ENCODE data around the gene SLC17A2.

SLC17A2 gene, protein sequence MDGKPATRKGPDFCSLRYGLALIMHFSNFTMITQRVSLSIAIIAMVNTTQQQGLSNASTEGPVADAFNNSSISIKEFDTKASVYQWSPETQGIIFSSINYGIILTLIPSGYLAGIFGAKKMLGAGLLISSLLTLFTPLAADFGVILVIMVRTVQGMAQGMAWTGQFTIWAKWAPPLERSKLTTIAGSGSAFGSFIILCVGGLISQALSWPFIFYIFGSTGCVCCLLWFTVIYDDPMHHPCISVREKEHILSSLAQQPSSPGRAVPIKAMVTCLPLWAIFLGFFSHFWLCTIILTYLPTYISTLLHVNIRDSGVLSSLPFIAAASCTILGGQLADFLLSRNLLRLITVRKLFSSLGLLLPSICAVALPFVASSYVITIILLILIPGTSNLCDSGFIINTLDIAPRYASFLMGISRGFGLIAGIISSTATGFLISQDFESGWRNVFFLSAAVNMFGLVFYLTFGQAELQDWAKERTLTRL

DNA sequence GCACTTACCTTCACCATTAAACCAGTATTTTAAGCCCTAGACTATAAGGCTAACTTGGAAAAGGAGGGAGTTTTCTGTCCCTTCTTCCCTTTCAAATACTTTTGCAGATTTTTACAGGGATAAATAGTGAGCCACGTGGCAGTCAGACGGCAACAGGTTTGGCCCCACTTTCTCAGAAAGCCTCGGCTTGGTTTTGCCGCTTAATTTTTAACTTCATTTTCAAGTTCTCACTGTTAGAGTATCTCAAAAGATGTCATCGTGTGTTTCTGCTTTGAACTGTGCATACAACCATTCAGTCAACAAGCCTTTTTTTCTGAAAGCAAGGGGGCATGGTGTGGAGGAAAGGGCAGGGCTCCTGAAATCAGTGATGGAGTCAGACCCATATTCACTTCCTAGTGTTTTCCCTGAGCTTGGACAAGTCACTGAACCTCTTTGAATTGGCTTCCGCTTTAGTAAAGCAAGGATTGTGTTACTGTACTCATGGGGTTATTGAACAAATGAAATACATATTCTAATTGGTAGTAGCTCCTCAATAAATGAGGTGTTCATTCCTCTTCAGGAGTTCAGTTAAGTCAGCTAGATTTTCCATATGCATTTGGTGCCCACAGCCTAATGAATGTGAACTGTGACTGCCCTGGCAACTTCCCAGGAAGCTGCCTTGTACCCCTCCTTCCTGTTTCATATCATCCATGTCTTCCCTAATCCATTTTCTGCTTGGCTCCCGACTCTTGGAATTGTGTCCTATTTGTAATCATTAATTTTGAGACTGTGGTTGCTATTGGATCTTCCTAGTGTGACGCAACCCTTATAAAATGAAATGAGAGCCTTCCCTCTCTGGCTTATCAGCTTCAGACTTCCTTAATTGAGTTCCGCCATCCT is at the start of gene SLC17A2:
Gene SLC17A2, minus strand, starts transcription at position 160 of the 879 bp plus-strand sequence. CDS start 4,895 bp downstream, outside the sequence.
- no peak for DNase-seq

DNA sequence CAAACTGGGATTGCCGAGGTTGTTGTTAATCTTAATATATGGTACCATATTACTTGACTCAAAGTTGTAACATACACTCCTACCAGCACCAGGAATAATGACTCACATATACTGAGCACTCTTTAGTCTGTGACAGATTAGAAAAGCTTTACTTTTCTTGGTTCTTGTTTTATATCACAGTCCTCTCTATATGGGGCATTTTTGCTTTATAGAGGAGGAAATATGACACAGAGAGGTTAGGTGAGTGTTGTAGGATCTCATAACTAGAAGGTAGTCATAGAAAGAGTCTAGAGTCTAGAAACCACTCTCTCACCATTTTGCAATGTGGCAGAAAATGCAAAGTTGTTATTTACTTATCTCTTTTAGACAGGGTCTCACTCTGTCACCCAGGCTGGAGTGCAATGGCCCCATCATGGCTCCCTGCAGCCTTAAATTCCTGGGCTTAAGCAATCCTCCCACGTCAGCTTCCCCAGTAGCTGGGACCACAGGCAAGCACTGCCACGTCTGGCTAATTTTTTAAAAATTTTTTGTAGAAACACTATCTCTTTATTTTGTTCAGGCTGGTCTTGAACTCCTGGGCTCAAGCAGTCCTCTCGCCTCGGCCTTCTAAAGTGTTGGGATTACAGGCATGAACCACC is 45.6 kb upstream of the SLC17A2 start:
- no peak for DNase-seq

DNA sequence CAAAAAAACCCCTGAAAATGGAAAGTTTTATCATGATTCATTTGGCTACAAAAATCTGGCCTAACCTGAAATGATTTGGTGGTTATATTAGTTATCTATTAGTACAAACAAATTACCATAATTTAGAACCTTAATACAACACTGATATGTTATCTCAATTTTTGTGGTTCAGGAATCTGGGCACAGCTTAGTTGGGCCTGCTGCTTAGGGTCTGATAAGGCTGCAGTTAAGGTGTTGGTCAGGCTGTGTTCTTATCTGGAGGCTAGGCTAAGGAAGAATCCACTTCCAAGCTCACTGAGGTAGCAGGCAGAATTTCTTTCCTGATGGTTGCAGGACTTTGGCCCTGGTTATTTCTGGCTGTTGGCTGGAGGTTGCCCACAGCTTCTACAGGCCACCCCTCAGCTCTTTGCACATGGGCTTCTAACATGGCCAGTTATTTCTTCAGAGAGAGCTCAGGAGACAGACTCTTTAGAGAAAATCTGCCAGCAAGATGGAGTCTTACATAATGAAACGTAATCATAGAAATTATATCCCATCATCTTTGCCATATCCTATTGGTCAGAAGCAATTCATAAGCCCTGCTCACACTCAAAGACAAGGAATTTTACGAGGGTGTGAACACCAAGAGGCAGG is 43.5 kb upstream of the SLC17A2 start:
- DNase-seq, result no peak

DNA sequence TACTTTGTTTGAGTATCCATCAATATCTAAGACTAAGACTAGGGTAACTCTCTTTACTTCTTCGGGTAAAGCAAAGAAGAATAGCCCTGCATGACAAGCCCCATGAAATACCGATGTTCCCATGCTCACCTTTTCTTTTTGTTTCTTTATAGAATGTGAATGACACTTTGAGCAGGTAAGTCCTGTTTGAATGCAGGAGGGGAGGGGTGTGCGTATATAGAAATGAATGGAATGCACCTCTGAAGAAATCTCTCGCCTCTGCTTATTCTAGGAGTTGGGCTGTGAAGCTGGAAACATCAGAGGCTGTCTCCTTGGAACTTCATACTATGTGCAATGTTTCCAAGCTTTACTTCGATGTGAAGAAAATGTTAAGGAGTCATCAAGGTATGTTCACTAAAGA is 42.4 kb upstream of the SLC17A2 start:
- DNase-seq, result no peak

DNA sequence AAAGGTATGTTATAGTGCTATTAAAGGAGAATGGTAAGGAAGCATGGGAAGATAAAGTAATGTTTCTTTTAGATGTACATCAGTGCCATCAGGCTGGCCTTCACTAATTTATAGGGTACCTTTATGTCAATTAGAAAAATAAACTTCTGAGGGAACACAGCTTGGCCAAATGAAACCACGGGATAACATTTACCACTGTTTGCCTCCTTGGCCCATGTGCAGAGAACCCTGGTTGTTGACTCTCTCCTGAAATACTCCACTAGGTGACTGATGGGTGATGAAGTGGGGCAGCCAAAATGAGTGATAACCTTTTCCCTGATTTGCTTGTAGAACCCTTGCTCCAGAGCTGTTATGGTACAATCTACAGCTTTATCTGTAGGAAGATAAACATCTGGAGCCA is 41.6 kb upstream of the SLC17A2 start:
- no peak for DNase-seq

DNA sequence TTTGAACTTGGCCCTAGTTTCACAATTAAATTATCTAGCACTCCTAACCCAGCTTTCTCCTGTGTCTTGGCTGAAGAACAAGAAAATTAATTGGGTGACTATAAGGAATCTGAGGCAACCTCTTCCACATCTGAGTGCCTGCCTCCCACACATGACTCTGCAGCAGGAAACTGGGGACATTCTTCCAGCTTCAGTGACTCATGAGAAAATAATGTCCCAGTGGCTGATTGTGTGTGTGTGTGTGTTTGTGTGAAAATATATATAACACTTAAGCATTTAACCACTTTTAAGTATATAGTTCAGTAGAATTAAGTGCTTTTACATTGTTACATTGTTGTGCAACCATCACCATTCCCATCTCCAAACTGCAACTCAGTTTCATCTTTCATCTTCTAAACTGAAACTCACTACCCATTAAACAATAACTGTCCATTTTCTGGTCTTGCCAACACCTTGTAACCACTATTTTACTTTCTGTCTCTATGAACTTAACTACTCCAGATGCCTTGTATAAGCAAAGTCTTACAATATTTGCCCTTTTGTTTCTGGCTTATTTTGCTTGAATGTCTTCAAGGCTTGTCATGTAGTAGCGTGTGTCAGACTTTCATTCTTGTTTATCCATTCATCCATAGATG is 40.8 kb upstream of the SLC17A2 start:
- no peak for DNase-seq

DNA sequence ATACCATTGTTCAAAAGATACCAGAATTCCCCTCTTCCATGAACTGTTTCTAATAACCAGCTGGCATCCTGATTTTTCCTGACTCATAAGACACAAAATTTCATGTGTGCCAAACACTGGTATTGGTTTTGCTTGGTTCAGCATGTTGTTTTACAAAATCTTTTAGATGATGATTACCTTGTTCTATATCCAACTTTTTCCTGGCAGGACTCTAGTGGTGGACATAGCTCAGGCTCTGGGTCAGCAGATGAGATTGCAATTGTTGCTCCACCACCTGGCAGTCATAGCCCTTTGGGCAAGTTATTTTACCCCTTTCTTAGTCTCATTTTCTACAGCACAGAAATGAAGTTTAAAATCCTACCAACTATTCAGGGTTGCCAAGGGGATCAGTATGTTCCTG is 38.3 kb upstream of the SLC17A2 start:
- DNase-seq, result no peak

DNA sequence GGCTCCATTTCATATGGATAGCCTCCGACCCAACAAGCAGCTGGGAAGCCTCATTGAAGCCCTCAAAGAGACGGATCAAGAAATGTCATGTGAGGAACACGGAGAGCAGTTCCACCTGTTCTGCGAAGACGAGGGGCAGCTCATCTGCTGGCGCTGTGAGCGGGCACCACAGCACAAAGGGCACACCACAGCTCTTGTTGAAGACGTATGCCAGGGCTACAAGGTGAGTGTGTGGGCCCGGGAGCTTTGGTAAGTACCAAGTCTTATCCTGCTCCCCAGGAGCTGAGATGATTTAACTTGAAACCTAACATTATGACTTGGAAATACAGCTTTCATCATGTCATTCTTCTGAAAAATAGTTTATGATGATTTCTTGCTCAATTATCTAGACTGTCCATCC is 36.2 kb upstream of the SLC17A2 start:
- no peak for DNase-seq

DNA sequence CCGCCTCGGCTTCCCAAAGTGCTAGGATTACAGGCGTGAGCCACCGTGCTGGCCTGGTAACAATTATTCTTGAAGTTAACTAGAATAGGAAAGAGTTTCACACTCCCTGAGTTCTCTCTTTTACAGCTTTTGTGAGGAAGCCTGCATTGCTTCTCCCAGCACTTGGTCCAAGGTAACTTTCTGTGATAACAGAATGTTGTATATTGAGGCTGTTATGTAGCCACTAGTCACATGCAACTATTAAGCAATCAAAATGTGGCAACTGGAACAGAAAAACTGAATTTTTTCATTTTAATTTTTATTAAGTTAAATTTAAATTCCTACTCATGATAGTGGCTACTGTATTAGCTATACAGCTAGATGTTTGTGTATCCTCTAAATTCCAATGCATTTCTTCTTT is 34.6 kb upstream of the SLC17A2 start:
- DNase-seq, result no peak

DNA sequence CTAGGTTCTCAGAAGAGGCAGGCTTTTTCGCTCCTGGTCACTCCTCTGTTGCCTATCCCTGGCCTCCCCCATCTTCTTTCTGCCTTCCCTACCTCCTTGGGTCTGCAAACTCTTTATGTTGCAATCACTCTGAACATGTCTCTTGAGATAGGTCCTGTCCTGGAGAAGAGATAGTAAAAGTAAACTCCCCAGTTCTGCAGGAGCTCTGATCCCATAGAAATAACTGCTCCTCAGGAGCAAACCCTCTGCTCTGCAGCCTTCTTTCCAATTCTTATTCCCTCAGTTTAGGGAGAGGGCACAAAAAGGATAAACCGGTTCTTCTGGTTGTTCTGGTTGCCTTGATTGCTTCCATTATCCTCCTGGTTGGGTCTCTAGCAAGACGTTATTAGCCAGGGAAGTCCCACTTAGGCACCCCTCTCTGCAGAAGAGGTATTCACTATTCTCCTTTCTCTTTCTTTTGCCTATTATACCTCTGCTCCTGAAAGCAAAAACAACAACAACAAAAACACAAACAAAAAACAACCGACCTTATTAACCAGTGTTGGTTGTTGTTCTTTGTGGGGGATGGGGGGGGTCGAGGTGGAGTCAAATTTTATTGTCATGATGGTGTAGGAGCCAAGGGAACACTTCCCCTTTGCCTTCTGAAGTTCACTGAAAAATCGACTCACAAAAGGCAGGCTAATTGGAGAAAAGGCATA is 33.1 kb upstream of the SLC17A2 start:
- no peak for DNase-seq

DNA sequence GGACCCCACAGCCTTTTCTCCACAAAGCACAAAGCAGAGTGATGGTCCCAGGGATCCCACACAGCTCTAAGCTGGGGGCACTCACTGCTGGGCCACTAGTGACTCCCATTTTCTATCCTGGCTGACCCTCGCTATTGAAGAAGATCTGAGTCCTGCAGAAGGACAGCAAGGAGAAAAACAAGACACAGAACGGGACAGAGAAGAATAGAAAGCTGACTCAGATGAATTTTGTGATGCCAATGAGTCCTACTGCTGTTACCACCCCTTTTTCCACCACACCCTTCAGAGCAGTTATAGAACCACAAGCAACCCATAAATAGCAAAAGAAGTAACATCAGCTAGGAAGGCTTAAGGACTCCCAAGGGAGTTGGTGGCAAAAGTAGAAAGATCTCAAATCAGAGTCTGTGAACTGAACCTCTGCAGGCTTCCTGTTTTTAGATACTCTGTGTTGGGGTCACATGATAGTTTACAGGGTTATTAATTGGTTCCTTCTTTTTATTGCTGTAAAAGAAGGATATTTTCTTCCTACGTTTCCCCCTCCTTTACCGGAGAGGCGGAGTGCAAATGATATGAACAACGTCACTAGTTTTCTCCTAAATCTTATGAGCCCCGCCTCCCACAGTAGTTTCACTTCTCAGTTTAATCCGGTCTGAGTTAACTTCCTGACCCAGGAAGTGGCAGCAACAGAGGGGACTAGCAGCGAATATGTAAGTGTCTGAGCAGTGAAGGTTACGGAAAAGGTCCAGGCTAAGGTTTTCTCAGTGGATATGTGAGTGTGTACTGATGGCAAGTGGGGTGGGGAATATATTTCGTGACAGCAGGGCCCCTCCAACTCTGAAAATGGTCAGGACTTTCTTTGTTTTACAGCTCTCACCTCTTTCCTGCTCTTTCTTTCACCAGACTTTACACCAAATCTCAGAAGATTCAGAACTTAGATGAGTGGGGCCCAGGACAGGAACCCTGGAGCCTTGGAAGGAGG is 31.9 kb upstream of the SLC17A2 start, which contains the start of gene TRIM38:
Gene TRIM38, plus strand, starts transcription at position 654 of the 979 bp plus-strand sequence. CDS start 3,721 bp downstream, outside the sequence.
- DNase-seq, result no peak

DNA sequence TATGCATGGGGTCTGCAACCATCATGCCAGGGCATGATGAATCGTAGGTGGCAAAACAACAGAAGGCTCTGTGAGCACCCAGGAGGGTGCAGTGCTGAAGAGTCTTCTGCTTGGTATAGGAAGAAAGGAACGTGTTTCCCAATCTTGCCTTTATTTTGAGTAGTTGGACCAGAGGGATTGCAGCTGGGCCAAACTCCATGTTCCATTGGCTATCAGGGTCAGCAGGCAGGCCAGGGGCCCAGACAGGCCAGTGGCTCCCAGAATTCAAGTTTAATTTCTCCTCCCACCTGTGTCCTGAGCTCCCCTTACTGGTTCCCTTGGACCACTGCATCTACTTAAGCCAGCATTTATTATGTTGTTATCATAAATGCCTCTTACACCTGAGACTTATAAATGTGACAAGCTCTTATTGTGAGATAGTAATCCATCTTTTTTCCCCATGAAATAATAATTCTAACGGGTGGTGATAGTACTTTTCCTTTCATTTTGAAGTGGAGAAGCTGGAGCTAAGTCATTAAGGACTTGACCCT is 31.2 kb upstream of the SLC17A2 start:
- no peak for DNase-seq

DNA sequence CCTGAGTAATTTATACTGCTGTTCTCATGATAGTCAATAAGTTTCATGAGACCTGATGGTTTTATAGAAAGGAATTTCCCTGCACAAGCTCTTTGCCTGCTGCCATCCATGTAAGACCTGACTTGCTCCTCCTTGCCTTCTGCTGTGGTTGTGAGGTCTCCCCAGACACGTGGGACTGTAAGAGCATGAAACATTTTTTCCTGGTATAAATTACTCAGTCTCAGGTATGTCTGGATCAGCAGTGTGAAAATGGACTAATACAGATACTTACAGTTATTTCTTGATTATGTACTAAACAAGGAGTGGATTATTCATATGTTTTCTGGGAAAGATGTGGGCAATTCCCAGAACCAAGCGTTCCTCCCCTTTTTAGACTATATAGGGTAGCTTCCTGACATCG is 30.2 kb upstream of the SLC17A2 start:
- no peak for DNase-seq

DNA sequence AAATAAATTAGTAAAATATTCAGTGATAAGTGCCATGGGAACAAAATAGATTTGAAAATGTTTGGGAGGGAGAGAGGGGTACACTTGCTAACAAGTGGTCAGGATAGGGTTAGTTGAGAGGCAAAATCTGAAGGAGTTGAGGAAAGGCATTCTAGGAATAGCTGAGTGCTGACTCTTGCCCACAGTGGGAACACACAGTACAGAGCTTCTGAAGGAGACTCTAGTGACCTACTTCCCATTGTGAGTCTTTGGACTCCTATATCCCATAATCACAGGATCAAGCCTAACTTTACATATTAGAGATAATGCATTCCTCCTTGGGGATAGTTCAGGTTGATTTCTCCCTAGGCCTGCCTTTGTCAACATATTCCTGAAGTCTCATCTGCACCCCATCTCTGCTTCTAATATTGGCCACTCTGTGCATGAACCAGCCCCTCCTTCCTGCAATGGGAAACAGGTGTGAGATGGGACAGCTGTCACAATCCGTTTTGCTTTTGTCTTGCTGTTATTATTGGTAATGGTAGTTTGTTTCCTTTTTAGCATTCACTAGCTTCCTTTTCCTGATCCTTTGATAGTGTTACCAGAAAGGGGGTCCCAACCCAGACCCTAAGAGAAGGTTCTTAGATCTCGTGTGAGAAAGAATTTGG is 29.5 kb upstream of the SLC17A2 start:
- DNase-seq, result no peak

DNA sequence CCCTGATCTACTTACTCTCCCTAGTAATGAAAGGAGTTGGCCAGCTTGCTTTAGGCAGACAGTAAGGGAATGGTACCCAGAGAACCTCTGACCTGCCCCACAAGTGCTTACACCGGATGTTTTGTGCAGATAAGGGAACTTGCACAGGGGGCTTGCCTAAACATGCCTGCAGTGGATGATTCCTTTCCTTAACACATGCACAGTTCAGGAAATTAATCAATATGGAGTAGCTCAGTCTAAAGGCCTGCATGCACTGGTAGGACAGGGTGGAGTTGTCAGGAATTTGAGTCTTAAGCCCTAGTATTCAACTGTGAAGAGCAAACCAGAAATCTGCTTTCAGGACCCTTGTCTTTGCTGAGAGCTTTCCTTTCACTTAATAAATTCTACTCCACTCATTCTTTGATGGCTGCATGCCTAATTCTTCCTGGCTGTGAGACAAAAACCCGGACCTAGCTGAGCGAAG is 28.2 kb upstream of the SLC17A2 start:
- no peak for DNase-seq

DNA sequence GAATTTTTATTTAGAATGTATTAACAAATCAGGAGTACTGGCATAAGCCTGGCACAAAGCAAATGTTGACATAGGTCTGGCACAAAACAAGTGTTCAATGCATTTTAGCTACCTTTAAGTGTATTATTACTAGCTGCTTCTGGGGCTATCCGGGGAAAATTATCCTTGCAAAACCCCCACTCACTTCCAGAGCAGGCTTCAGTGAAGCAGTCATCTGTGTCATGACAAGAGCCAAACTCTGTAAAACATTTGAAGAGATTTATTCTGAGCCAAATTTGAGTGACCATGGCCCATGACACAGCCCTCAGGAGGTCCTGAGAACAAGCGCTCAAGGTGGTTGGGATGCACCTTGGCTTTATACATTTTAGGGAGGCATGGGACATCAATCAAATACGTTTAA is 25.7 kb upstream of the SLC17A2 start:
- no peak for DNase-seq

DNA sequence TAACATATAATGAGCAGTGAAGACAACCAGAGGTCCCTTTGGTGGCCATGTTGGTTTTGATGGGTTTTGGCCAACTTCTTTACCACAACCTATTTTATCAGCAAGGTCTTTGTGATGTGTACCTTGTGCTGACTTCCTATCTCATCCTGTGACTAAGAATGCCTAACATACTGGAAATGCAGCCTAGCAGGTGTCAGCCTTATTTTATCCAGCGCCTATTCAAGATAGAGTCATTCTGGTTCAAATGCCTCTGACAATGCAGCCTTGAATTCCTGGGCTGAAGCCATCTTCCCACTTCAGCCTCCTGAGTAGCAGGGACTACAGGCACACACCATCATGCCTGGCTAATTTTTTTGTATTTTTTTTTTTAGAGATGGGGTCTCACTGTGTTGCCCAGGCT is 24.3 kb upstream of the SLC17A2 start:
- no peak for DNase-seq

DNA sequence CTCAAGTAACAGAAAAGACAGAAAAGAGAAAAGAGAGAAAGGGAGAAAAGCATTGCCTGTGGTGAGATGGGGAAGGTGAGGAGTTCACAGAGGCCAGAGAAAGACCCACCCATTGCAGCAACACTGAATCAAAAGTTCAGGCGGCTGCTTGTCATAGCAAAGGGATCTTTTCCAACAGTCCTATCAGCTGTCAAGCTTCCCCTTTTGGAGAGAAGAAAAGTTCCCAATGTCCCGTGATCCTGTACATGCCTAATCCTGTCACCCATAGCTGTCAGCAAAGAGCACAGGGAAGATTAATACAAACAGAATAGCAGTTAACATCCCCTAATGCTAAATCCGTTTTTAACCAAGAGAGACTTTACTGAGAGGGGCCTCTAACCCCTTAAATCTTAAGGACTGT is 23.2 kb upstream of the SLC17A2 start:
- no peak for DNase-seq

DNA sequence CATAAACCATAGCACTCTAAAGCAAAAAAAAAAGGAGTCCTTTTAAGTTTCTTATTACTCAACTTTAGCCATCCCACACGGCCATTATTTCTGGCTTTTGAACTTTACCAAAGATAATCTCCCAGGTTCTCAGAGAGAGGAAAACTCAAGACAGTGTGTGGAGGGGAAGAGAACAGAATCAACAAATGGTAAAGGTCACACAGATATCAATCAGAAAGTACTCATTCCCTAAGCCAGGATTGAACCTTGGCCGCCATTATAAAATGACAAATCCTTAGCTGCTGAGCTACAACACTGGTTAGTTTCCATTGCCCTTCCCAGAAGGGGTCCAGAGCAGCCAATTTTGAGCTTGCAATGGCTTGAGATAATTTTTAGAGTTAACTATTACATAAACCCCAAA is 22.0 kb upstream of the SLC17A2 start:
- no peak for DNase-seq
